HG02973 (cell line): ENCODE results near the gene OR2T11.
"Not testable (repeated sequence)": the region's sequence is repeated elsewhere in the genome, so short reads cannot be mapped to it uniquely, and the experiment has no call there.

ENCODE experiments used
- ATAC-seq: cut with Tn5 transposase; IDR thresholded peaks from one replicate; pipeline ENCODE4 v1.9.1; 2021; ENCODE audit warnings: moderate library complexity; ENCODE audit not compliant: unreplicated experiment

OR2T11 gene

GRCh38 chr1:248634991-248635390 lies at the start of gene OR2T11:
OR2T11 (minus strand) TSS chr1:248635091; CDS start chr1:248627128, 7,963 bp downstream.
- not testable (repeated sequence) for ATAC-seq

GRCh38 chr1:248681651-248682050 lies 46.8 kb upstream of the OR2T11 start:
- ATAC-seq = no peak

DNA sequence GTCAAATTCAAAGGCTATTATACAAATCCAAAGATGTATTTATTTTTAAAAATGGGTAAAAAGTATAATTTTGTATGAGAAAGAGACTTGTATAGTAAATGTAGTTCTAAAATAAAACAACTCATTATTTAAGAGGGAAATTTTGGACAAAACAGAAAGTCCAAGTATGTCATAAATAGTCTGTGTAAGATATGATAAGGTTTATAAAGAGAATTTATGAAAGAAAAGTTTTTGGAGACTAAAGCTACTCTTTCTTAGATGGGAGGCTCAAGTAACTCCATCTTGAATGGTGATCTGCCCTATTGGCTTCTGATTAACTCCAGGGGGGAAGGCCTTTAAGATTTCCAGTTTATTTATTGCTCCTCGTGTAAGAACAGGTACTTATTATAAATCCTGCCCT lies 35.1 kb upstream of the OR2T11 start:
- no peak for ATAC-seq

DNA sequence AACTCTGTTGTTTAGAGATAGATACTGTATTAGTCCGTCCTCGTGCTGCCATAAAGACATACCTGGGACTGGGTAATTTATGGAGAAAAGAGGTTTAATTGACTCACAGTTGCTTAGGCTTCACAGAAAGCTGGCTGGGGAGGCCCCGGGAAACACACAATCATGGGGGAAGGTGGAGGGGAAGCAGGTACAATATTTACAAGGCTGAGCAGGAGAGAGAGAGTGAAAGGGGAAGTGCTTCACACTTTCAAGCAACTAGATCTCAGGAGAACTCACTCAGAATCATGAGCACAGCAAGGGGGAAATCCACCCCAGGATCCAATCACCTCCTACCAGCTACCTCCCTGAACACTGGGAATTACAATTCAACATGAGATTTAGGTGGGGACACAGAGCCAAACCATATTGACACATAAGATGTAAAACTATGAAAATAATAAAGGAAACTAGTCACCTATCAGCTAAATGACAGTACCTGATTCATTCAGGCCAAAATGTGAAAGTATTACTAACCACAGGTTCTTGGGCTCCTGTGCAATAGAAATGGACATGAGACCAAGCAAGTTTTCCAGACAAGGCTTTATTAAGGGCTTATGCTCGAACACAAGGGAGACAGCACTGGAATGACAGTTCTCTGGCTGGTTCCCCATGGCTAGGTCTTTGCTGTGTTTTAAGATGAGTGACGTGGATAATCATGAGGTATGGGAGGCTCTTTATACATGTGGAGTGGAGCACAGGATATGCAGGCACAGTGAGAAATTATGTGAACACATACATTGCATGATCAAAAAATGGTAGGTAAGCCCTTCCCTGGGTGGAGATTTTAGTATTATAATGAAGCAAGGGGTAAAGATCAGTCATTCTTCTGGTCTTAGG lies 28.8 kb upstream of the OR2T11 start:
- peak; percentile 95 for ATAC-seq

- peak; percentile 43 for ATAC-seq
Observed at GRCh38 chr1:248656797-248657196, 21.9 kb upstream of the OR2T11 start.

DNA sequence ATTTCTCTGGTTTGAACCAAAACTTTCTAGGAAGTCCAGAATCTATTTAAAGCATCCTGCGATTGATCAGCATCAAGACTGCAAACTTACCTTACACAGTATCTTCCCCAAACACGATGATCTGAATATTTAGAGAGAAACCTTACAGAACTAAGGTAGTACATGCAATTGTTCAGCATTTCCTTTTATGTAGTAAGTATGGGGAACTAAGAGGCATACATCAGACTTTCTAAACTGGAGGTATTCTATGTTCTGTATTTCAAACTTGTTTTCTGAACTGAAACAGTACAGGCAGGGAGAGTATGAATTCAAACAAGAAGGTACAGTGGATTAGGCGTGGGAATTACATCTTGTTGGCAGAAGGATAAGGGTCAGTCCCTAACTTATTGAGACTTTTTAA lies 20.5 kb upstream of the OR2T11 start, which contains the start of gene OR2T27:
Gene OR2T27 (minus strand): TSS at position 175 of the 400 bp plus-strand sequence. CDS start 4,644 bp downstream, outside the sequence.
- ATAC-seq = not testable (repeated sequence)

- ATAC-seq = not testable (repeated sequence)
Observed at GRCh38 chr1:248648770-248649536, 14.1 kb upstream of the OR2T11 start.

DNA sequence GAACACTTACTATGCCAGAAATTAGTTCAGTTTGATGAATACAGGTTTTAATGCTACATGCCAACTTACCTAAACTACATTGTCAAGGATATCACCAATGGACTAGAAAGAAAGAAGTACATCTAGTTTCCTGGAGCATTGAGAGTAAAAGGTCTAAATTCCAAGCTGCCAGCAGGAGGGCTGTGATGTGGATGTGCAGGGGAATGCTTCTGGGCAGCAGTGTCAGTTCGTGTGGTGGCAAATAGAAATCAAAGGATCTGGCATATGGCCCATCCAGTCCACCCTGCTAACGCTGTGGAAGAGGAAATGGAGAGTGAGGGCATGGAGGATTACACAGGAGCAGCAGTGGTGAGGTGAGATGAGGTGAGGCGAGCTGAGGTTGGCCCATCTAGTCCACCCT lies 10.3 kb upstream of the OR2T11 start, which contains the start of gene OR2T35:
Gene OR2T35 (minus strand): TSS at position 101 of the 400 bp plus-strand sequence. CDS start 6,020 bp downstream, outside the sequence.
- not testable (repeated sequence) for ATAC-seq

DNA sequence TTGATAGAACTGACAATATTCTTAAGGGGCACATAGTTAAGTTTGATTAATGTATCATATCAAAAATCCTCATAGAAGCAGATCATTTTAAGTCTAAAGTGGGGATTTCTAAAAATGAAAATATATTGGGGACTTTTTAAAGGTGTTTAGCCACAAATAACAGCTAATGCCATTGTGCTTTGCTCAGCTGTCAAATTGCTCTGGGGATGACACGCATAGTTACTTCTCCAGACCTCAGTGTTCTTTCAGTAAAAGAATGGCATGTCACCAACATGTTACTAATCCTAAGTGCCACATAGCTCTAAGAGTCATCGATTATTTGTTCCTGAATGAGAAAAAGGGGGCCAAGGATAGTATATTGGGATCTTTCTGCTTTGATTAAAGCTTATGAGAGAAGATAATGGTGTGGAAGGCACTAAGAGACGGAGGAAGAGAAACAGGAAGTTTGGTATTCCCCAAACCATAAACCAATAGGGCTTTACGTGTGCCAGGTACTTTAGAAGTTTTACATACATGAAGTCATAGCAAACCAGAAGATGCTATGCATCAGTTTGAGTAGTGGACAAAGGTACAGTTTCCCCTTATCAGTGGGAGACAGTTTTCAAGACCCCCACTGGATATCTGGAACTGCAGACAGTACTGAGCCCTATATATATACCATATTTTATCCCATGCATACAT lies 8.2 kb upstream of the OR2T11 start:
- peak; percentile 73 for ATAC-seq

GRCh38 chr1:248641583-248641982 lies 6.7 kb upstream of the OR2T11 start:
- ATAC-seq = not testable (repeated sequence)

DNA sequence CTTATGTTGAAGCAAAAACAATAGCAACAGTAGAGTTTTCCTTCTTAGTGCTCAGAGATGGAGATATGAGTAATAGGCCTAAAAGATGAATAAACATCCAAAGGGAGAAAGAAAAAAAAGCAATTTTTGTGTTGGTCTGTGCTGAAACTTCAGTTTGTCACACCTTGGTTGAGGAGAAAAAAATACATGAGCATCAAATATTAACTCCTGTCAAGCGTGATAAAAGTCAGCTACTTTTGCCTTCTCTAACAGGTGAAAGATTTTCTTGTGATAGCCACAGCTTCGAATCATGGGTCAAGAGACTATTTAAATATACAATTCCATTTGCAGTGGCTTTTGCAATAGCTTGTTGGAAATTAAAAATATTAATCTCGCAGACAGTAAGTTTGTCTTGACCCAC lies 6.0 kb upstream of the OR2T11 start:
- ATAC-seq = peak; percentile 42

DNA sequence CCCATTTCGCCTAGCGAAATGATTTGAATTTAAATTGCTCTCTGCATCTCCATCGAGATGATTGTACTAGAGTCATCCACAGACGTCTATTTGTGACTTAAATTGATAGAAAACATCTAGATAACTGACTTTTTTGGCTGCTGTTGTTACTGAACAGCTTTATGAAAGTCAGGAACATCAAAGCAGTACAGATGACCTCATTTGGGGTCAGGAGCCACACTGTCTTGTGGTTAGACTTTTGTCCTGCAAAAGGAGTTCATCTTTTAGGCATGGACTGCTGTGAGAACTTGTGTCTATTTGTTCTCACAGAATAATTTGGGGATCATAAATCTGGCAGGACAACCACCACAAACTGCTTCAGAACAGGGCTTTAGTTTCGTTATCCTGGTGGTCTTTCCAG lies 4.8 kb upstream of the OR2T11 start:
- ATAC-seq = peak; percentile 20

- not testable (repeated sequence) for ATAC-seq
Observed at GRCh38 chr1:248636612-248637011, 1.7 kb upstream of the OR2T11 start.

DNA sequence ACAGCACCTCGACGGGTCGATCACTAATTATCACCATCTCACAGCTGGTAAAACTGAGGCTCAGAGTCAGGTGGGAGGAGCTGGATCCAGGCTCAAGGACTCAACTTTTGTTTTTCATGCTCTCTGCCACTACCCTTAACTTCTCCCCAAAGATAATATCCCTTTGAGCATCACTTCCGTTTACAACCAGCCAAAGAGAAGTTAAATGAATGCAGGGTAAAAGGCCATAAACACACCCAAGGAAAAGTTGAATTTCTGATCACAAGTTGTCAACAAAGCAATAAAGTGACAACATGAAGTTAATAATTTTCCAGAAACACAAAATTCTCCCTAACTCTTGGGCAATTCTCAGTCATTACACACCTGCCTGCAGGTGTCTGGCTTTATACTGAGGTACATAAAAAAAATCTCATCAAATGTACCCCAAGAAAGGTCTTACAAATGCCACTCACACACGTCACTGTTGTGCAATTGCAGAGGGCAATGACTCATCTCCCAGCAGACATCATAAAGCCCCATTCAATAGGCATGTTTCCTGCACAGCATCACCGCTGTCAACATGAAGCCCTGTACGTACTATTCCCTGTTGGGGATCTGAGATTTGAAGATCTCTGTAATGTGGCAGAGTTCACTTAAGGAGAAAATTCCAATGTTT lies 3.4 kb downstream of the OR2T11 start:
- no peak for ATAC-seq

- ATAC-seq = no peak
Observed at GRCh38 chr1:248630551-248630950, 4.3 kb downstream of the OR2T11 start.

GRCh38 chr1:248627971-248628844 lies 6.7 kb downstream of the OR2T11 start:
- ATAC-seq = peak; percentile 70

DNA sequence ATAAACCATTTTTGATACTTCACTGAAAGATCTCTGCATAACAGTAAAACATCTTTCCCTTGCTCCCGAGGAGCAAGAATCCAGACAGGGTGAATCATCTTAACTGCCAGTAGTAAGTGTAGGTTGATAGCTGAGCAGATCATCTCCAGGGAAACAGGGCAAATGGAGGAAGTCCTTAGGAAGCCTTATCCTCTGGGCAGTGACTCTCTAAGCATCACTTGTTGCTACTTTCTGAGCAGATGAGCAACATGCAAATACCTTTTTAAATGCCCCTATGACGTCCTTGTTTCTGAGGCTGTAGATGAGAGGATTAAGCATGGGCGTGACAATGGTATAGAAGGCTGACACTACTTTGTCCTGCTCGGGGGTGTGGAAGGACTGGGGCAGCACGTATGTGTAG lies 8.9 kb downstream of the OR2T11 start:
- no peak for ATAC-seq

GRCh38 chr1:248625166-248625565 lies 9.7 kb downstream of the OR2T11 start:
- ATAC-seq = no peak

- ATAC-seq = peak; percentile 98
Observed at GRCh38 chr1:248622570-248623001, 12.3 kb downstream of the OR2T11 start.
